Posterior cingulate gyrus (tissue), 11 donors: ENCODE results near the gene ZBTB16.

Experiments used
- DNase-seq, 10 donors: peaks; one replicate each; pipeline versions ENCODE4 v3.0.0 to v3.0.0-alpha.2; 2020 to 2021; ENCODE audit warnings: mixed read lengths in 3 of 10
- intact Hi-C: fragments of 100-400 bp; cut with DNase I; formaldehyde crosslinking; loops from one replicate; pipeline ENCODE4 v1.15.1; 2023

The ZBTB16 gene

DNA sequence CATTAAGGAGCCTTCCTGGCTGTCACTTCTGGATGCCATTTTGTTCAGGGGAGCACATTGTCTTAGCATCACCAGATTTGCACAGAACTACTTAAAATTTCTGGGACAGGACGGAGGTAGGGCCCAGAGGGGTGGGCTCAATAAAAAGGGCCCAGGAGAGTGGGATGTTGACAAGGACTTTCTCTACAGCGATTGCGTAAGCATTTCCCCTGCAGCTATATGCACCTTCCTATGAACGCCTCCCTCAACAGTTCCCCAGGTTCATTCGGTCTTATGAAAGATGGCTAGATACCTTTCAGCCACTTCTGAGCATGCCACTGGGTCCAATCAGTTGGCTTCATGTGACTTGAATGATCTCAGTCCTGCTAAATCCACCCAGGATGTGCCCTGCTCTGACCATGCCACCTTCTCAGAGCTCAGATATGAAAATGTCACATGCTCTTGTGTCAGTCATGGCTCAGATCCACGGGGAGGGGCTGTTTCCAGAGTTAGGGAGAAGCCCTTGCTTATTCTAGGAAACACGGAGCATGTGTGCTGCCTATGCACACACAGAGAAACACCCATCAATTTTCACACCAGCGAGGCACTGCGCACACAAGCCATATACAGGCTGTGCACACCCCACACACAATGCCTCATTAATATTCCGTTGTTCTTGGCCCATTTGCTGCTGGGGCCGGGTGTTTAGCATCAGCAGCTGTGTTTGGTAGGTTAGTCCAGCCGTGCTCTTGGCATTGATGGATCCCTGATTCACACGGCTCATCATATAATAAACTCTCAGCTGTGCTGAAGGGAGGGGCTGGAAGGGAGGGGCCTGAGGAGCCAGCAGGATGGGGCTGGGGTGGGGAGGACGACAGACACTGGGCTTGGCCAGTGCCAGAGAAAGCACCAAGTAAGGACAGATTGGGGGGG, 184.2 kb downstream of the ZBTB16 start:
- DNase-seq: peak in 3 of 10 donors; percentile 52 to 91 (median 55)
- intact Hi-C loops: no loop called here

DNA sequence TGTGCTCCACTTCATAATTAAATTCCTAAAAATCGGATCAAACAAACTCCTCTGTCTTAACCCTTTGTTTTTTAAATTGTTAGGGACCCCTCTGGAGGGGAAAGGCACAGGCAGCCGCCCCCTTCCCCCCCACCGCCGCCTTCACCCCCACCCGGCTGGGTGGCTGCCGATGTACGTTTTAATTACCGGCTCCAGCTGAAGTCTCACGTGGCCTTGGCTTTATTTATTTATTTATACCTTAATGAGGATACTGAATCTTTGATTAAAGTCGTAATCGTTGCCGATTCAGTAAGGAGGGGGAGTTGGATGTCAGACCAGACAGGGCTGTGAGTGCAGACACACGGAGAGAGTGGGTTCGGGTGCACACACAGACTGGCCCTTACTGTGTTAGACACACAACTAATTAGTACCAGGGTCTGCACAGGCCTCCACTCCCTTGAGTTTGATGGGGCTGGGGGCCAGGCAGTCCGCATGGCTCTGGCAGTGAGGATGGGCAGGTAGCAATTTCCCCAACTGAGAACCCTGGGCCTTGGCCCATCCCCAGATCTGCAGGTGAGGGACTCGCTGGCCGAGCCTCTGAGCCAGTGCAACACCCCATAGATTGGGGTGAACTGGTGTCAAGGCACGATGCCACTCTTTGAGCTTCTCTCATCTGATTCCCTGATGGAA, 185.3 kb downstream of the ZBTB16 start:
- intact Hi-C loops: no loop called here
- DNase-seq: no peak

DNA sequence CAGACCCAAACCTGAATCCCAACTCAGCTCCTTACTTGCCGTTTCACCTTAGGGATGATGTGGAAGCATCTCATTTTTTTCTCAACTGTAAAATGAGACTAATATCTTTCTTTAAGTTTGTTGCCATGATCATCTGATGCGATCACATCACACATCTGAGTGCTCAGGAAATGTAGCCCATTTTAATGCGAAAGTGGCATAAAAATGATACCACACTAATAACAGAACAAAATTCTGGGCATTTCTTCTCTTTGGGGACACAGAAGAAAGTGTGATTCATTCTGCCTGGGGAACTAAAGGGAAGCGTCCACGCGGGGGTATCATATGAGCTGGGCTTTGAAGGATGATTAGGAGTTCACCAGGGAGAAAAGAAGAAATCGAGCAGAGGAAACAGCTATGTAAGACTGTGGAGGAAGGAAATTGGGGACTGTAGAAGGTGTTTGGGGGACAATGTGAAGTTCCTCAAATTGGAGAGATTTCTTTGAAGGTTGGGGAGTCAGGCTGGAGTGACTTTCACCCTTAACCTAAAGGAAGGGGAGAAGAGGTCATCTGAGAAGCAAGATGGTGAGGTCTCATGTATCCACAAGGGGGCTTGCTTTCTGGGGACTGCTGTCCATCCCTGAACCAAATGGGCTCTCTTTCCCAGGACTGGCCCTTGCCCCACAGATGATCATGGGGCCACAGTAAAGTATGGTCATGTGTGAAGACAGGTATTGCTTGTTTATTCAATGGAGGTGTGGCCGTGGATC, 187.0 kb downstream of the ZBTB16 start:
- intact Hi-C loops: no loop called here

DNA sequence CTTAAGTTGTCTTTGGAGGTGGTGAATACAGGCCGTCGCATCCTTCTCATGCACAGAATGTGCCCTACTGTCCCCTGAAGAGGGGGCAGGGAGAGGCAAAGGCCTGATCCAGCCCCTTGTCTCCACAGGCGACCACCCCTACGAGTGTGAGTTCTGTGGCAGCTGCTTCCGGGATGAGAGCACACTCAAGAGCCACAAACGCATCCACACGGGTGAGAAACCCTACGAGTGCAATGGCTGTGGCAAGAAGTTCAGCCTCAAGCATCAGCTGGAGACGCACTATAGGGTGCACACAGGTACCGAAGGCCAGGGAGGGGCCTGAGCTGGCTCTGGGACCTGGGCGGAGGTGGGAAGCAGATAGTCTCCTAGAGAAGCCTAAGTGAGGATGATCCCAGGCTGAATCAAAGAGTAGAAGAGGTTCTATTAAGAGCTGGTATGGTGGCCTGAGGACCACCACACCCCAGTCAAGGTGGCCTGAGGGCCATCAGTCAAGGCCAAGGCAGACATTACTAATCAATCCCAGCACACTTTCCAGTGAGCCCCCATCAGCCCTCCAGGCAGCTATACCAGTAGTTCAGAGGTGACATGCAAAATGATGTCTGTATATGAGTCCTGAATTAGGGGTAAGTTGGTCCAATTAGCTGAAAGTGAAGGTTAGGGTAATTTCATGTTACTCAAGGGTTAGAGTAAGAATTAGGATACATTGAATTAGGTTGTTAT, 187.7 kb downstream of the ZBTB16 start:
- no peak for DNase-seq
- intact Hi-C loops: no loop called here

More for the DNA sequence above, 187.0 kb downstream of the ZBTB16 start:
- DNase-seq: no peak

DNA sequence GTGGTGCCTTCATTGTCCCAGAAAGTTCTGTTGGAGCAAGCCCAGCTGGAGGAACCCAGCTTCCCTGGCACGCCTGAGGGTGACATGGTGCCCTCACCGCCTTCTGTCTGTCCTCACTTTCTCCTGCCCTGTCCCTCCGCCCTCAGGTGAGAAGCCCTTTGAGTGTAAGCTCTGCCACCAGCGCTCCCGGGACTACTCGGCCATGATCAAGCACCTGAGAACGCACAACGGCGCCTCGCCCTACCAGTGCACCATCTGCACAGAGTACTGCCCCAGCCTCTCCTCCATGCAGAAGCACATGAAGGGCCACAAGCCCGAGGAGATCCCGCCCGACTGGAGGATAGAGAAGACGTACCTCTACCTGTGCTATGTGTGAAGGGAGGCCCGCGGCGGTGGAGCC, 190.7 kb downstream of the ZBTB16 start:
- DNase-seq: peak in 1 of 10 donors; percentile 80
- intact Hi-C loops: no loop called here

DNA sequence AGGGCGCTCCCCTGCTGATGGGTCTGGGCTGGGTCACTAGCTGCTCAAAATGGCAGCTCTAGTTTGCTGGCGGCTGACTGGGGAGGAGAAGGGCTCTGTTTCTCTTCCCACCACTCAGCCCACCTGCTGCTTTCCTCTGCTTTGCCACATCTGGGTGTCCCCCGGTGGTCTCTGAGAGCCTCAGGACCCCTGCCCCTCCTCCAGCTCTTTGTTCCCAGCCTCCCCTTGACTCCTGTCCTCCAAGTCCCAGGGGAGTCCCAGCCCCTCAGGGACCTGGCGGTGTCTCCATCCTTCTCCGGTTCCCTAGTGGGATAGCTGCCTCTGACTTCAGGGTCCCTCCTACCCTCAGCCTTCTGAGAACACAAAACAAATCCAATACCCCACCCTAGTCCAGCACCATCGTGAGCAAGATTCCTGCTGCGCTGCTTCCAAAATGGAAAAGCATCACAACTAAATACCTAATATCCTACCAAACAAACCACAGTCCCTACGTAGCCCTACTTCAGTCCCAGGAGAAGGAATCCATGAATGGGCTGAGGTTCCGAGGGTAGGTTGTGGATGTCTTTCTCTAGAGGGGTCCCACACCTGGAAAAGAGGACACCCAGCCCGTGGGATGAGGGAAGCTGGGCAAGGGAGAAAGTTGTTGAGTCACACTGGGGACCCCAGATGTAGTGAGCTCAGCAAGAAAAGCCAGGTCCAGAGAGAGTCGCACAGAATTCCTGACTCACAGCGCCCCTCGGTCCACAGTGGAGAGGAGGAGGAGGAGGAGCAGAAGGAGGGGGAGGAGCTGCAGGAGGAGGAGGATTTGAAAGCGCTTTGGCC, 191.7 kb downstream of the ZBTB16 start:
- intact Hi-C loops: no loop called here
- peak in 1 of 10 donors; percentile 75 for DNase-seq

DNA sequence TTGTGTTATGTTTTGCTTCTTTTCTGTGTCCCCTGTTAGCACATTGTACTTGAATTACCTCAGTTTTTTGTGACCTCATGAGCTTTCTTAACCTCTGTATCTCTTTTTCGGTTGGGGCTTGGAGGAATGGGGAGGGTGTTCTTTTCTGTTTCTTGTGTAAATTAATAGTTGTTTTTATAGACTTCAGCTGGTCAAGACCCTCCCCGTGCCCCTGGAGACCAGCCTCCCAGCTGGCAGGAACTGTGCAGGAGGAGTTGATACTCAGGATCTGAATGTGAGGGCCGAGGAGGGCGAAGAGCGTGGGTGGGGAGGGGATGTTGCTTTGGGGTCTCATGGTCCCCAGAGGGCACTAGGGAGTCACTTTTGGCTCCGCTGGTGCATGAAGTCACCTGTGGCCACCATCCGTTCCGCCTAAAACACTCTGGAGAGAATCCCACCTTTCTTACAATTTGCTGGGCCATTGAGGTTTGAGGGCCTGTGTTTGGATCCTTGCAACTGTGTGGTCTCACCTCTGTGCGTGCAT, 192.4 kb downstream of the ZBTB16 start:
- peak in 1 of 10 donors; percentile 29 for DNase-seq
- intact Hi-C loops: no loop called here

DNA sequence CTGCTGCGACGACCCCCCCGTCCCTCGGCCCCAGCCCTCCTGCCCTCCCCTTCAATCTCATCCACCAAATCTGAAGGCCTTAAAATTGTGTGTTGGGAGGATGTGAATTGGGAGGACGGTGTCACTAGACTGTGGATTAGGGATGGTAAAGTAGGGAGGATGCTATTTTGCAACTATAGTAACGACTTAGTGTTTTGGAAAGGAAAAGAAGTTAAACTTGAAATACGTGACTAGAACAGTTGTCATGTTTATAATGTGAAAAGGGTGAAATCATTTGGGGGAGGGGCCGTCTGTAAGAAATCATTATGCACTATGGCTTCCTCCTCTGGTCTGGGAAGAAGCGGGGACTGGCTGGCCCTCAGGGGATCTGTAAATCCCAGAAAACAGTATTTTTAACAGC, 193.3 kb downstream of the ZBTB16 start:
- peak in 1 of 10 donors; percentile 28 for DNase-seq
- intact Hi-C loops: no loop called here

DNA sequence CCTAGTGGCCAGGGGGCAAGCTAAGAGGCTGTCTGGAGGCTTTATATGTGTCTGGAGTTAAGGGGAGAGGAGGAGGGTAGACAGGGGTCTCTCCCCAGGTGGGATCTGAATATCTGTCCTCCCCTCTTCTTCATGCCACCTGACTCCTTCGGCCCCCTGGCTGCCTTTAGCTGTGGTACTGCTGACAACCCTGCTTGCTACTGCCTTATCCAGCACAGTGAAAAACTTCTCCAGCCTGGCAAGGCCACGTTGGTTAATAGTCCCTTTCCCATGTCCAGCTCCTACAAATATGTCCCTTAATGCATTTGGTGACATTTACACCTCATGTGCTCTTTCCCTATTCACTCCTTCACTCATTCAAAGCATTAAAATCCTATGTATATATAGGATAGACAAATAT, 194.3 kb downstream of the ZBTB16 start:
- no peak for DNase-seq
- intact Hi-C loops: no loop called here

DNA sequence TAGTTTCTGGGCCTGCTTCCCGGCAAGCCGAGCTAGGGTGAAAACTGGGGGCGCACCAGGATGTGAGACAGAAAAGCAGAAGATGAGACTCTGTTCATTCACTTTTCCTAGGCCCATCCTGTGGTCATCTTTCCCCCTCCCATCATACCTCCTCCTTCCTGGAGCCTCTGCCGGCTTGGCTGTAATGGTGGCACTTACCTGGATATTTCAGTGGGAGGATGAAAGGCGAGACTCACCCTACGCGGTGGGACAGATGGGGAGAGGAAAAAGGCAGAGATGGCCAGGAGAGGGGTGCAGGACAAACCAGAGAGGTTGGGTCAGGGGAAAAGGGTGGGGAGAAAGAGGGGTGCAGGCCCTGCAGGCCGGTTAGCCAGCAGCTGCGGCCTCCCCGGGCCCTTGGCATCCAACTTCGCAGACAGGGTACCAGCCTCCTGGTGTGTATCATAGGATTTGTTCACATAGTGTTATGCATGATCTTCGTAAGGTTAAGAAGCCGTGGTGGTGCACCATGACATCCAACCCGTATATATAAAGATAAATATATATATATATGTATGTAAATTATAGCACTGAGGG, 195.1 kb downstream of the ZBTB16 start:
- intact Hi-C loops: loop anchor here (5.0 kb wide), 1 partner anchor 72 kb away; no protein-coding TSS in a partner anchor
- DNase-seq: peak in 1 of 10 donors; percentile 35

DNA sequence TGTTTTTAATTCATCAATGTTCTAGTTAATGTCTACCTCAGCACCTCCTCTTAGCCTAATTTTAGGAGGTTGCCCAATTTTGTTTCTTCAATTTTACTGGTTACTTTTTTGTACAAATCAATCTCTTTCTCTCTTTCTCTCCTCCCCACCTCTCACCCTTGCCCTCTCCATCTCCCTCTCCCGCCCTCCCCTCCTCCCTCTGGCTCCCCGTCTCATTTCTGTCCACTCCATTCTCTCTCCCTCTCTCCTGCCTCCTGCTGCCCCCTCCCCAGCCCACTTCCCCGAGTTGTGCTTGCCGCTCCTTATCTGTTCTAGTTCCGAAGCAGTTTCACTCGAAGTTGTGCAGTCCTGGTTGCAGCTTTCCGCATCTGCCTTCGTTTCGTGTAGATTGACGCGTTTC, 195.8 kb downstream of the ZBTB16 start:
- intact Hi-C loops: loop anchor here (5.0 kb wide), 1 partner anchor 73 kb away; no protein-coding TSS in a partner anchor
- DNase-seq: peak in 1 of 10 donors; percentile 74

DNA sequence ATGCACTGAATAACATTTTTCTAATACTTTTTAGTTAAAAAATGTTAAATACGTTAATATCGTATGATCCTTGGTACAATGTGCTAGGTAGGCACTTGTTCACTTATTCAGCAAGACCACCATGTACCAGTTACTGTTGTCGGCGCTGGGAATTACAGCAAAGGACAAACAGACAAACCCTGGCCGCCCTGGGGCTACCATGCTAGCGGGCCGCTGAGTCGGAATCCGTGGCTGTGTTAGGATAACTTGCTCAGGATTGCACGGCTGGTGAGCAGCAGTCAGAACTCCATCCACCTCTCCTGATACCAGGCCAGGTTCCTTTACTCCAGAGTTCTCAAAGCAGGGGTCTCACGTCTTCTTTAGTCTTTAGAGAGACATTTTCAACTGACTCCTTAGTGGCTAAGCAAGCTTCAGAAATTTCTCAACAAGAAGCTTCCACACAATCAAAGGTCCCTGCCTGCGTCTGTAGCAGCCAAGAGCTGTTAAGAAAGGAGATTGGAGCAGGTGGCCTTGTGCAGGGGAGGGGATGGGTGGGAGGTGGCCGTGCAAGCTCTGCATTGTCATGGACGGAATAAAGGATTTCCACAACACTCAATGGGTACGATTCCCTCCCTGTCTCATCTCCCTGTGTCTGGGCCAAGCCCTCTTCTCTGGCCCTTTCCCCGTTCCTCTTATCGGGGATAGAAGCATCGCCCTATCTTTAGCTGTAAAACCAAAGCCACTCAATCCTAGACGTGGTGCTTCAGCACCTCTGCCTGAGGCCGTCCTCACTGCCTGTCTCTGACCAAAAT, 196.9 kb downstream of the ZBTB16 start:
- peak in 1 of 10 donors; percentile 75 for DNase-seq
- intact Hi-C loops: loop anchor here (5.0 kb wide), 1 partner anchor 74 kb away; no protein-coding TSS in a partner anchor

DNA sequence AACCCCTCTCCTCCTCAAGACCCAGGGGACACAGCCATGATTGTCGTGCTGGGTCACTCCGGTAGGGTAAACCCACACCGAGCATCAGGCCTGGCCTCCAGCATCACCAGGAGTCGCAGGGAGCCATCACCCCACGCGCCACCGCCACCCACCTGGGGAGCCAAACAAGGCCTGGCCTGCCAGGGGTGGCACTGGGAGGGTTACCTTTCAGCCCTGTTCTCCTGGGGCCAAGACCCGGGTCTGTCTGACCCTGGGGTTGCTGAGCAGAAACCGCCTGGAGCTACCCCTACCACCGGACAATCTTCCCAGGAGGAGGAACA, 197.4 kb downstream of the ZBTB16 start:
- intact Hi-C loops: loop anchor here (5.0 kb wide), 1 partner anchor 75 kb away; no protein-coding TSS in a partner anchor
- DNase-seq: peak in 1 of 10 donors; percentile 83

DNA sequence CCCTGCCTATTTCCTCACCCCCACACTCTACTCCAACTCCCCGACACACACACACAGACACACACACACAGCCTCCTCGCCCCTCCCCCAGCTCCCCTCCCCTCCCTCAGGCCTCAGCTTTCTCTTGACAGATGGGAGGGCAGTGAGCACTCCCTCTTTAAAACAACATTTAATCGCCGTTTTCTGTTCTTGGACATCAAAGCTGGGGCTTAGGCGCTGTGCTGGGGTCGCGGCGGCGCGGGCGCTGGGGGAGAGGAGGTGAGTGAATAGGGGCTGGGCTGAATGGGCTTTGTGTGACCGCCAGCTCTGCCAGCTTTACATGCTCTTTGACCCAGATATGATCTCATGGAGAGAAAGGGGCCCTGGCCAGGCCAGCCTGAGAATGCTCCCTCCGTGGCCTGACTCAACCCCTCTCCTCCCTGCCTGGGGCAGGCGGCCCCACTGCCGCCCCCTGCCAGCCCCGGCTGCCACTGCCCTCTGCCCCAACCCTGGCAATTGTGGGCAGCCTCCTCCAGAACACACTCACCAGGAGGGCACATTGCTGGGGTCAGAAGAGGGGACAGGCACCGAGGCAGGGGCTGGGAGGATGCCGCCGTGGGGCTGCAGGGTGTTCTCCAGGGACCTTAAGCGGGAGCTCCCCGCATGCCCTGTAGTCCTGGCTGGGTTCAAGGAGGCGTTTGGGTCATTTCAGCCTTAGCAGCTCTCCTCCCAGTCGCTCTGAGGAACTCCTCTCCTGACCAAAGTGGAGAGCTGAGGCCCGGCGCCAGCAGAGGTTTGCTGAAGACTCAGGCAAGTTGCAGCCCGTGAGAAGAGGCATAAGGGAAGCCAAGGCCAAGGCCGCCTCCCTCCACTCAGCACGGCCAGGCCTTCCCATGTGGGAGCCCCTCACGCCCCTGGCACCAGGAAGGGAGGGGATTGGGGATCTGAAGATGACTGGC, 198.4 kb downstream of the ZBTB16 start:
- intact Hi-C loops: loop anchor here (5.0 kb wide), 1 partner anchor 76 kb away; no protein-coding TSS in a partner anchor
- DNase-seq: peak in 5 of 10 donors; percentile 34 to 91 (median 41)

DNA sequence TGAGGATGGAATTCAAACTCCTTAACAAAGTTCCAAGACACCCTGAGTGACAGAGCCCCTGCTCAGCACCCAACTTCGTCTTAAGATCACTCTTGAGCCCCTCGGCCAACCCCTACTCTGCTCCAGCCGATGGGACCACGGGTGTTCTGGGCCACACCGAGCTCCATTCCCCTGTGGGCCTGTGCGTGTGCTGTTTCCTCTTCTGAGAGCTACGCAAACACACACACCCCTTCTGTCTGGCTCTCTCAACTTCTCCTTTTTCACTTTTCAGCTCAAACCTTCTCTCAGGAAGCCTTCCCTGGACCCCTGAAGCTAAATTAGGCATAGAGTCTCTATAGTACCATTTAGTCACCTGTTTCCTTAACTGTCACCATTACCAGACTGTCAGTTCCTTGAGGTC, 199.2 kb downstream of the ZBTB16 start:
- intact Hi-C loops: loop anchor here (5.0 kb wide), 1 partner anchor 76 kb away; no protein-coding TSS in a partner anchor
- peak in 1 of 10 donors; percentile 64 for DNase-seq

DNA sequence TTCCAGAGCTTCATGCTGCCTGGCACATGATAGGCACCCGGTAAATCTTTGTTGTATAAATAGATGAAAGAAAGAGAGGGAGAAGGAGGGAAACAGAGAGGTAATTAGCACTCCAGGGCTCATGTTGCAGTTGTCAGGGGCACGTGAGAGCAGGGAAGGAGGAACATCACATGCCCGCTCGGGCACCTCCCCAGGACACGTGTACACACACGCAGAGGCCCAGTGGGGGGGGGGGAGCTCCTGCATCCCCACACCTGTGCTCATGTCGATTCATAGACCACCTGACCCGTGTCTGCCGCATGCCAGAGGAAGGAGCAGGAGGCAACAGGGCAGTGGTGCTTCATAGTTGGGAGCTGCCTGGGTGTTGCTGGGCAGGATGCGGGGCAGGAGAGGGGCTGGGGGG, 199.6 kb downstream of the ZBTB16 start:
- DNase-seq: peak in 4 of 10 donors; percentile 51 to 89 (median 72)
- intact Hi-C loops: loop anchor here (5.0 kb wide), 1 partner anchor 77 kb away; no protein-coding TSS in a partner anchor
